H9 (cell line): Measurements from ENCODE around the gene RASGRP3. TPM values are rescaled to one million over a fixed set of nuclear protein-coding genes. Genes with fewer than 3 reads are reported as not detected.

Experiments used
- DNase-seq: peaks from one replicate; pipeline ENCODE4 v3.0.0-alpha.2; 2017
- H2AFZ ChIP-seq: one replicate; pipeline ENCODE4 v1.6.1; 2013; ENCODE audit warnings: mild to moderate bottlenecking, low read length, control low read depth, moderate library complexity
- H2AK5ac ChIP-seq: 2 replicates; pipeline ENCODE4 v1.6.1; 2013; ENCODE audit warnings: low read length, control low read depth, mixed read lengths; ENCODE audit not compliant: insufficient read length
- H2BK120ac ChIP-seq: one replicate; pipeline ENCODE4 v1.6.1; 2013; ENCODE audit warnings: low read depth, mild to moderate bottlenecking, low read length, control low read depth, inconsistent platforms; ENCODE audit not compliant: poor library complexity, severe bottlenecking
- H2BK12ac ChIP-seq: 2 replicates; pipeline ENCODE4 v1.6.1; 2013; ENCODE audit warnings: low read length, control low read depth, mixed read lengths, low read depth; ENCODE audit not compliant: insufficient read length
- H2BK15ac ChIP-seq: 2 replicates; pipeline ENCODE4 v1.6.1; 2013; ENCODE audit warnings: low read depth, low read length, control low read depth
- H2BK20ac ChIP-seq: one replicate; pipeline ENCODE4 v1.6.1; 2013; ENCODE audit warnings: low read depth, mild to moderate bottlenecking, low read length, control low read depth, inconsistent platforms; ENCODE audit not compliant: poor library complexity, severe bottlenecking
- H2BK5ac ChIP-seq: 2 replicates; pipeline ENCODE4 v1.6.1; 2013; ENCODE audit warnings: low read length, control low read depth, mixed read lengths; ENCODE audit not compliant: insufficient read length
- H3K14ac ChIP-seq: 2 replicates; pipeline ENCODE4 v1.6.1; 2013; ENCODE audit warnings: low read length, control low read depth; ENCODE audit not compliant: insufficient read depth
- H3K18ac ChIP-seq: 2 replicates; pipeline ENCODE4 v1.6.1; 2013; ENCODE audit warnings: low read depth, mild to moderate bottlenecking, mixed read lengths, low read length, control low read depth; ENCODE audit not compliant: insufficient read length
- H3K23ac ChIP-seq: 2 replicates; pipeline ENCODE4 v1.6.1; 2013; ENCODE audit warnings: low read length, control low read depth, mixed read lengths, low read depth; ENCODE audit not compliant: insufficient read length
- H3K23me2 ChIP-seq: 2 replicates; pipeline ENCODE4 v1.6.1; 2013; ENCODE audit warnings: low read depth, mild to moderate bottlenecking, mixed read lengths, low read length, control low read depth; ENCODE audit not compliant: insufficient read length, poor library complexity, severe bottlenecking
- H3K27ac ChIP-seq: 2 replicates; pipeline ENCODE4 v1.5.1; 2013; ENCODE audit warnings: low read length, control low read depth, mixed read lengths, low read depth; ENCODE audit not compliant: insufficient read length
- H3K27me3 ChIP-seq: 2 replicates; pipeline ENCODE4 v1.6.1; 2013; ENCODE audit warnings: low read length, control low read depth, inconsistent platforms; ENCODE audit not compliant: insufficient read depth
- H3K4ac ChIP-seq: 2 replicates; pipeline ENCODE4 v1.6.1; 2013; ENCODE audit warnings: low read depth, mild to moderate bottlenecking, control low read depth, inconsistent platforms, low read length, moderate library complexity
- H3K4me1 ChIP-seq: 2 replicates; pipeline ENCODE4 v1.6.1; 2013; ENCODE audit warnings: low read length, control low read depth, inconsistent platforms; ENCODE audit not compliant: insufficient read depth
- H3K4me2 ChIP-seq: 2 replicates; pipeline ENCODE4 v1.6.1; 2013; ENCODE audit warnings: low read length, control low read depth, mixed read lengths; ENCODE audit not compliant: insufficient read length, insufficient read depth
- H3K56ac ChIP-seq: 2 replicates; pipeline ENCODE4 v1.6.1; 2013; ENCODE audit warnings: low read depth, mild to moderate bottlenecking, mixed read lengths, low read length, control low read depth; ENCODE audit not compliant: insufficient read length
- H3K79me1 ChIP-seq: 2 replicates; pipeline ENCODE4 v1.6.1; 2013; ENCODE audit warnings: low read depth, mild to moderate bottlenecking, moderate library complexity, low read length, control low read depth, inconsistent platforms; ENCODE audit not compliant: insufficient read depth, poor library complexity, severe bottlenecking
- H3K79me2 ChIP-seq: 2 replicates; pipeline ENCODE4 v1.6.1; 2013; ENCODE audit warnings: low read length, control low read depth, inconsistent platforms; ENCODE audit not compliant: insufficient read depth
- H3K9ac ChIP-seq: 2 replicates; pipeline ENCODE4 v1.6.1; 2013; ENCODE audit warnings: low read length, control low read depth, mixed read lengths; ENCODE audit not compliant: insufficient read length; ENCODE audit errors: extremely low read depth
- H3K9me3 ChIP-seq: one replicate; pipeline ENCODE4 v1.6.1; 2013; ENCODE audit warnings: low read depth, low read length, inconsistent platforms; ENCODE audit not compliant: control insufficient read depth
- H3T11ph ChIP-seq: one replicate; pipeline ENCODE4 v1.6.1; 2013; ENCODE audit warnings: mild to moderate bottlenecking, low read length, control low read depth, inconsistent platforms
- H4K20me1 ChIP-seq: one replicate; pipeline ENCODE4 v1.6.1; 2013; ENCODE audit not compliant: control insufficient read depth, insufficient read length, insufficient read depth
- H4K5ac ChIP-seq: 2 replicates; pipeline ENCODE4 v1.6.1; 2013; ENCODE audit warnings: low read depth, mild to moderate bottlenecking, mixed read lengths, low read length, control low read depth; ENCODE audit not compliant: insufficient read length
- H4K8ac ChIP-seq: replicated peaks from 2 replicates; pipeline ENCODE4 v1.6.1; 2013; ENCODE audit warnings: low read length, control low read depth, mixed read lengths, low read depth; ENCODE audit not compliant: insufficient read length
- H4K91ac ChIP-seq: 2 replicates; pipeline ENCODE4 v1.6.1; 2013; ENCODE audit warnings: low read depth, mild to moderate bottlenecking, moderate library complexity, mixed read lengths, low read length, control low read depth; ENCODE audit not compliant: insufficient read length
- H3K27ac Mint-ChIP-seq, 3 experiments: 2 replicates in 2 of 3; 3 replicates in 1 of 3; pipeline ENCODE4 v1.8.0; 2020 to 2021; ENCODE audit warnings: mixed read lengths in 3 of 3, mild to moderate bottlenecking in 1 of 3, moderate library complexity in 1 of 3
- H3K27me3 Mint-ChIP-seq: 2 replicates; pipeline ENCODE4 v1.8.0; 2021; ENCODE audit warnings: low read depth, mild to moderate bottlenecking, moderate library complexity, mixed read lengths
- H3K36me3 Mint-ChIP-seq, 3 experiments: 2 replicates in 2 of 3; 3 replicates in 1 of 3; pipeline ENCODE4 v1.8.0; 2020 to 2021; ENCODE audit warnings: low read depth in 3 of 3, mixed read lengths in 3 of 3; ENCODE audit not compliant: insufficient read depth in 1 of 3
- H3K4me1 Mint-ChIP-seq, 2 experiments: 2 replicates each; pipeline ENCODE4 v1.8.0; 2020; ENCODE audit warnings: mixed read lengths in 2 of 2
- H3K4me3 Mint-ChIP-seq, 2 experiments: 2 replicates in 1 of 2; 3 replicates in 1 of 2; pipeline ENCODE4 v1.8.0; 2020 to 2021; ENCODE audit warnings: mild to moderate bottlenecking in 2 of 2, mixed read lengths in 2 of 2, moderate library complexity in 1 of 2
- H3K9me3 Mint-ChIP-seq, 2 experiments: 2 replicates in 1 of 2; 3 replicates in 1 of 2; pipeline ENCODE4 v1.8.0; 2020; ENCODE audit warnings: mild to moderate bottlenecking in 2 of 2, mixed read lengths in 2 of 2, moderate library complexity in 1 of 2
- WGBS: extraction: QIAGEN DNeasy Blood & Tissue Kit; methylation state at CpG from one replicate; pipeline ENCODE4 v1.1.7; 2013; ENCODE audit warnings: missing lambda C conversion rate, low lambda C conversion rate, mixed read lengths; ENCODE audit not compliant: insufficient read length; ENCODE audit errors: extremely low coverage; 5-methylcytosine and 5-hydroxymethylcytosine counted together
- total RNA-seq: library from RNA; stranded (reverse); gene quantifications from 2 replicates; pipeline ENCODE4 v1.2.1, GENCODE V29; 2021
- TF ChIP-seq, protein P1 (sequence below): fragments of 200-600 bp; sonication (generic); conservative IDR thresholded peaks from 3 replicates; pipeline ENCODE4 v1.8.0; 2021; ENCODE audit warnings: antibody characterized with exemption, mild to moderate bottlenecking

RASGRP3 gene
- total RNA-seq, 1 experiment from 2014 or later: not detected

GRCh38 chr2:33581872-33582271 is 105.4 kb downstream of the RASGRP3 start:
- H3K27ac ChIP-seq: no peak overlapping the region
- peaks cover 3% of the 10 kb centered on the region for H3K79me1 ChIP-seq
- WGBS: no CpG with 5 or more reads among the region's 5 CpGs
- H3K23ac ChIP-seq: no peak overlapping the region
- H3K18ac ChIP-seq: no peak overlapping the region
- Mint-ChIP-seq H3K9me3 (peaks cover 0 to 4% of the 10 kb centered on the region in 2 experiments; a peak in 1 of 5 replicates), H3K4me1 (peaks cover 46 to 53% of the 10 kb centered on the region in 2 experiments), H3K4me3 (no peak overlapping the region), H3K27ac (peak overlapping the region; percentile 2 to 62 (median 59); a peak in 4 of 7 replicates), H3K27me3 (no peaks in the 10 kb centered on the region), H3K36me3 (peaks cover 21 to 31% (median 24%) of the 10 kb centered on the region in 3 experiments; a peak in 6 of 7 replicates)
- no peaks in the 10 kb centered on the region for H3K9me3 ChIP-seq
- TF ChIP-seq, protein P1, sequence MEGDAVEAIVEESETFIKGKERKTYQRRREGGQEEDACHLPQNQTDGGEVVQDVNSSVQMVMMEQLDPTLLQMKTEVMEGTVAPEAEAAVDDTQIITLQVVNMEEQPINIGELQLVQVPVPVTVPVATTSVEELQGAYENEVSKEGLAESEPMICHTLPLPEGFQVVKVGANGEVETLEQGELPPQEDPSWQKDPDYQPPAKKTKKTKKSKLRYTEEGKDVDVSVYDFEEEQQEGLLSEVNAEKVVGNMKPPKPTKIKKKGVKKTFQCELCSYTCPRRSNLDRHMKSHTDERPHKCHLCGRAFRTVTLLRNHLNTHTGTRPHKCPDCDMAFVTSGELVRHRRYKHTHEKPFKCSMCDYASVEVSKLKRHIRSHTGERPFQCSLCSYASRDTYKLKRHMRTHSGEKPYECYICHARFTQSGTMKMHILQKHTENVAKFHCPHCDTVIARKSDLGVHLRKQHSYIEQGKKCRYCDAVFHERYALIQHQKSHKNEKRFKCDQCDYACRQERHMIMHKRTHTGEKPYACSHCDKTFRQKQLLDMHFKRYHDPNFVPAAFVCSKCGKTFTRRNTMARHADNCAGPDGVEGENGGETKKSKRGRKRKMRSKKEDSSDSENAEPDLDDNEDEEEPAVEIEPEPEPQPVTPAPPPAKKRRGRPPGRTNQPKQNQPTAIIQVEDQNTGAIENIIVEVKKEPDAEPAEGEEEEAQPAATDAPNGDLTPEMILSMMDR: no peak
- no peak overlapping the region for H2BK120ac ChIP-seq
- H3K79me2 ChIP-seq: no peaks in the 10 kb centered on the region
- peaks cover 2% of the 10 kb centered on the region; the same call in 1 of the 2 replicates for H3K4me1 ChIP-seq
- no peaks in the 10 kb centered on the region for H4K20me1 ChIP-seq
- no peak overlapping the region for H2BK12ac ChIP-seq
- H3K27me3 ChIP-seq: no peaks in the 10 kb centered on the region
- H3K56ac ChIP-seq: no peak overlapping the region
- no peak overlapping the region for H4K5ac ChIP-seq
- no peak overlapping the region for H2AK5ac ChIP-seq
- no peak overlapping the region for H4K91ac ChIP-seq
- no peak overlapping the region for H3K4ac ChIP-seq
- no peak overlapping the region for H2BK20ac ChIP-seq
- no peak overlapping the region for H4K8ac ChIP-seq
- H2BK5ac ChIP-seq: no peak overlapping the region
- no peaks in the 10 kb centered on the region for H3K23me2 ChIP-seq
- no peak overlapping the region for H3K4me2 ChIP-seq
- H2AFZ ChIP-seq: no peak overlapping the region
- DNase-seq: no peak
- H3K14ac ChIP-seq: no peak overlapping the region
- no peak overlapping the region for H2BK15ac ChIP-seq
- no peak overlapping the region for H3K9ac ChIP-seq
- H3T11ph ChIP-seq: no peak overlapping the region
